Measurements from ENCODE around the gene TMEM190.

Gene TMEM190

DNA sequence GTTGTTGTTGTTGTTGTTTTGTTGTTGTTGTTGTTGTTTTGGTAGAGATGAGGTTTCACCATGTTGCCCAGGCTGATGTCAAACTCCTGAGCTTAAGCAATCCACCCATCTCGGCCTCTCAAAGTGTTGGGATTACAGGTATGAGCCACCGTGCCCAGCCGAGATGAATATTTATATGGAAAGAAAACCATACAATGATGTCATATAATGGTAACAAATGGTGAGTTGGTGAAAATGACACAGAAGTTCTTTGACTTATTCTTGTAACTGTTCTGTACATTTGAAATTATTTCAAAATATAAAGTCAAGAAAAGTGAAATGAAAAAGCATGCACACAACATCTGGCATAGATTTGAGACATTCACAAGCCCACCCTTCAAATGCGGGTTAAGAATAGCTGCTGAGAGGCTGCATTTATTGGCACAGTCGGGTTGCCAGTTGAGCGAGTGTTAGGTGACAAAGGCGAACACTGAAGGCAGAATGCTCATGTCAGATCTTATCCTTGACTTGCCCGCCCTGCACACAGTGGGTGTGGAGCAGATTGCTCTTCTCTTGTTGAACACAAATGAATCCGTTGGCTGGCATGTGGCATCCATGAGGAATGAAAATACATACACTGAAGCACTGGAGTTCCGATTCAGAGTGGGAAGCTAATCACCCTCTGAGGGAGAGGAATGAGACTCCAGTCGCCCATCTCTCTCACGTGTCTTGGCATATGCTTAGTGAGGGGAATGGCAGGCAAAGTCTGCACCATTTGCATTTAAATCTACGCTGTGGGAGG lies 46.8 kb downstream of the TMEM190 start:
- no peak for DNase-seq (ENCODE audit: low spot score)

DNA sequence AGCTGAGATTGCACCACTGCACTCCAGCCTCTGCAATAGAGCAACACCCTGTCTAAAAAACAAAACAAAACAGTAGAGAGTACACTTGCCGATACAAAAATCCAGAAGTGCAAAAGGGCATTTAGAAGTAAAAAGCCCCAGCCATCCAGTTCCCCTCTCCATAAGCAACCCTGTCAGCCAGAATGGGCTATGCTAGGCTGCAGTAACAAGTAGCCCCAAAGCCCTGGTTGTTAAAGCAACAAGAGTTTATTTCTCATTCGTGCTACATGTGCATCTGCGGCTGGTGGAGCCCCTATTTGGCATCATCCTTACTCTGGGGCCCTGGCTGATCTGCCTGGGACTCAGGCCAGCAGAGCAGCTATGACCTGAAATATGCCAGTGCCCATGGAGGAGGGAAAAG lies 47.9 kb downstream of the TMEM190 start:
- no peak for DNase-seq (ENCODE audit: low spot score)

- DNase-seq (ENCODE audit: low spot score) = no peak
Measured at GRCh38 chr19:55426042-55426441, 49.4 kb downstream of the TMEM190 start.
